EL (cell line): ENCODE results near the gene CAPNS1.

Experiments
- DNase-seq: peaks from one replicate; pipeline ENCODE4 v3.0.0-alpha.2; 2016

Gene CAPNS1

DNA sequence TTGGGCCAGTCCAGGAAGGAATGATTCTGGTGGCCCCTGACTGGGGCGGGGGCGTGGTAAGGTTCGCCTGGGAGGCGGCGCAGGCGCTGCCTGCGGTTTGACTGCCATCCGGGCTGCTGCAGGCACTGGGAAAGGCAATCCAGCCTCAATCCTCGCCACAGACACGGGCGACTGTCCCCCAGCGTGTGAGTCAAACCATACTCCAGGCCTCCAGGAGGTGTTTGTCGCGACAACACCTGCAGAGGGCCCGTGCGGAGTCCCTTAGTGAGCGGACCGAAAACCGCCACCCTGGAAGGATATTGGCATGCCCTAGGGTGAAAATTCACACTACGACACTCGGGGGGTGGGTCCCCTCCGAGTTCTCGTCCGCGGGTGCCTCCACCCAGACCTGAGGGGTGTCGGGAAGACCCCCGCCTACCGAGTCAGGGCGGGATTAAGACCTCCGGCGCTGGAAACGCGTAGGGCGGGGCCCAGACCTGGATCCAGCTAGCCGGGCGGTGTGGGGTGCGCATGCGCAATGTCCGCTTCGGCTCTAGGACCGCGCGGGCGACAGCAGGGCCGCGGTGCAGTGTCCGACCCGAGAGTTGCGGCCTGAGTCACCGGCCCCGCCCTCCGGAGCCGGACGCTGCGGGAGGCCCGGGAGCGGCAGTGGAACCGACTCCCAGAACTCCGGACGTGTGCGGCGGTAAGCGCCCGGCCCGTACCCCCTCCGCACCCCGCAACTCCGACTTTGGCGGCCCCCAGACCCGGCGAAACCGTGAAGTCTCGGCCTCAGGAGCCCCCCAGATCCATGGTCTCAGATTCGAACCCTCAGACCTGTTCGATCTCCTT is at the start of gene CAPNS1:
CAPNS1 (plus strand) TSS at position 594 of the 831 bp plus-strand sequence. CDS start 946 bp downstream, outside the sequence.
- DNase-seq: peak; percentile 96

- DNase-seq: no peak
These were observed 48.8 kb upstream of the CAPNS1 start for GRCh38 chr19:36090910-36091695.

DNA sequence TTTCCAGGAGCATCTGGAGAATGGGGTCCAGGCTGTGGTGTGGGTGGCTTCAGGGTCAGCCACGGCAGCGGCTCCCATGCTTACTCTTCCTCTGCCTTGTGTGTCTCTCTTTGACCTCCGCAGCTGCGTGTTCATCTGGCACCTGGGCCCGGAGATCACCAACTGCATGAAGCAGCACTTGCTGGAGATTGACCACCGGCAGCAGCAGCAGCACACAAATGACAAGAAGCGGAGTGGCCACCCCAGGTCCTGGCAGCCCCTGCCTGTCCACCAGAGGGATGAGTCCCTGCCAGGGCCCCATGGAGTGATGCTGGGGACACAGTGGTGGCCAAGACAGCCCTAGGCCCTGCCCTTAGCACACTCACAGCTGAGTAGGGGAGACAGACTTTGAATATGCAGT is 47.3 kb upstream of the CAPNS1 start:
- no peak for DNase-seq

DNA sequence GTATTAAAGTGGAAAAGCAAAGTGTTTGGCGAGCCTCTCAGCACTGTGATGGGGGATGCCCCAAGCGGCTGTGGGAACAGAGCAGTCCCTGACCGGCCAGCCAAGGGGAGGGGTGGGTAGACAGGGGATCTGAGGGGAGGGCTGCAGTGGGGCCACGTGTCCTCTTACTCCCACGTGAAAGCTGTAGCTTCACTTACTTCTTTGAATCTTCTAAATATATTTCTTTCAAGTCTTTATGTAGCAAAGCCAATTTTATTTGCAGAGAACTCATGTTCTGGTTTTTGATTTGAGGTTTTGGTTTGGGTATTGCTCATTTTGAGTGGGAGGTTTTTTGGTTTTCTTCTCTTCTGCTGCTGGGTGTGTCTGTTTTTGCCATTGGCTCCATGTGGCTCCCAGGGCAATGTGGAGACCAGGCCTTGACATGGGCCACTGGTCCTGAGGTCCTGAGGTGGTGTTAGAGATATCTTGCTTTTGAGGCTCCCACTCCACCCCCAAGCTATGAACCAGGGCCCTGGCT is 46.7 kb upstream of the CAPNS1 start:
- no peak for DNase-seq

- DNase-seq: no peak
These were observed 46.2 kb upstream of the CAPNS1 start for GRCh38 chr19:36093687-36094086.

- DNase-seq: no peak
These were observed 42.8 kb upstream of the CAPNS1 start for GRCh38 chr19:36097036-36097435.

DNA sequence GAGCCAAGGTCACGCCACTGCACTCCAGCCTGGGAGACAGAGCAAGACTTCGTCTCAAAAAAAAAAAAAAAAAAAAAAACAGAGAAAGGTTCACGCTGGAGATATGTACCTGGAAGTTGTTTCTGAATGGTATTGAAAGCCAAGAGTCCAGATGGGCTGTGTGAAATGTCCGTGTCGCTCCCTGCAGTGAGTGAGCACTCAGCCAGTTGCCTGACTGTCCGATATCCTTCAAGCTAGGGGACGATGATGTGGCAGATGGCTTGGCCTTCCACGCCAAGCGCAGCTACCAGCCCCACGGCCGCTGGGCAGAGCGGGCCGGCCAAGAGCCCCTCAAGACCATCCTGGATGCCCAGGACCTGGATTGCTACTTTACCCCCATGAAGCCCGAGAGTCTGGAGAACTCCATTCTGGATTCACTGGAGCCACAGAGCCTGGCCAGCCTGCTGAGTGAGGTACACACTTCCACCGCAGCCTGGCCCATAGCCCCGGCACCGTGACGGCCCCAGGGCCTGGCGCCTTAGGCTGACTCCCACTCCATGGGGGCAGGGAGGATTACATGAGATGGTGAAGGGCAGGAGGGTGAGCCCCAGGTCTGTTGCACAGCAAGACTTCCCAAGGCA is 40.6 kb upstream of the CAPNS1 start:
- no peak for DNase-seq

DNA sequence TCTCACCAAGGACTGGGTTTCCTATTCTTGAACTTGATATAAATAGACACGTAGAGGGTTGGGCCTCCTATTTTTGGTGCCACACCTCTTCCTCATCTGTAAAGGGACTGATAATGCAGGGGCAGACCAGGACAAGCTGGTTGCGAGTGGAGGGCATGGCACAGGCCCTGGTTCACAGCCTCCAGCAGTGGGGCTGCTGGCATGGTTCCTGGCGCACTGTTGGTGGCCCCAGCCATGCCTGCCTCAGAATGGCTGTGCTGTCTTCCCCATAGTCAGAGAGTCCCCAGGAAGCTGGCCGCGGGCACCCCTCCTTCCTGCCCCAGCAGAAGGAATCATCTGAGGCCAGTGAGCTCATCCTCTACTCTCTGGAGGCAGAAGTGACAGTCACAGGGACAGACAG is 39.4 kb upstream of the CAPNS1 start:
- DNase-seq: no peak

DNA sequence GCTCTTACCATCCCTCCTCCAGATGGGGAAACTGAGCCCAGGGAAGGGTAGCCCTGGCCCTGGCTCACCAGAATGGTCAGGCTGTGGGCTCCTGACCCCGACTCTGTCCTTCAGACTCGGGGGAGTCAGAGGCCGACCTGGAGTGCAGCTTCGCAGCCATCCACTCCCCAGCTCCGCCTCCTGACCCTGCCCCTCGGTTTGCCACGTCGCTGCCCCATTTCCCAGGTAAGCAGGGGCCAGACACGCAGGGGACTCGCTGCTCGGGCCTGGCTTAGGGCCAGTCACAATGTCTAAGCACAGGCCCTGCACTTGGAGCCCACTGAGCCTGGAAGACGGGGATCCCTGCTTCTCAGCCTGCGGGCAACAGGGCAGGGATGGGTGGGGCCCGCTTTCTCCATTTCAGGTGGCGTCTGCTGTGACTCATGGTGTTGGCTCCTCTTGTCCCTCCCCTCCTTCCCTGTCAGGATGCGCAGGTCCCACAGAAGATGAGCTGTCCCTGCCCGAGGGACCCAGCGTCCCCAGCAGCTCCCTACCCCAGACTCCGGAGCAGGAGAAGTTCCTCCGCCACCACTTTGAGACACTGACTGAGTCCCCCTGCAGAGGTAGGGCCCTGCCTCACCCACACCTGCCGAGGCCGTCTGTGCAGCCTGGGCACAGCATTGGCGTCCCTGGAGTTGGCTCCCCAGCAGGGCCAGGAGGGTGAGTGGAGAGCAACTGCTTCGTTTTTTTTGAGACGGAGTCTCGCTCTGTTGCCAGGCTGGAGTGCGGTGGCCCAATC is 38.1 kb upstream of the CAPNS1 start:
- no peak for DNase-seq

- no peak for DNase-seq
These were observed 36.7 kb upstream of the CAPNS1 start for GRCh38 chr19:36103040-36103626.

DNA sequence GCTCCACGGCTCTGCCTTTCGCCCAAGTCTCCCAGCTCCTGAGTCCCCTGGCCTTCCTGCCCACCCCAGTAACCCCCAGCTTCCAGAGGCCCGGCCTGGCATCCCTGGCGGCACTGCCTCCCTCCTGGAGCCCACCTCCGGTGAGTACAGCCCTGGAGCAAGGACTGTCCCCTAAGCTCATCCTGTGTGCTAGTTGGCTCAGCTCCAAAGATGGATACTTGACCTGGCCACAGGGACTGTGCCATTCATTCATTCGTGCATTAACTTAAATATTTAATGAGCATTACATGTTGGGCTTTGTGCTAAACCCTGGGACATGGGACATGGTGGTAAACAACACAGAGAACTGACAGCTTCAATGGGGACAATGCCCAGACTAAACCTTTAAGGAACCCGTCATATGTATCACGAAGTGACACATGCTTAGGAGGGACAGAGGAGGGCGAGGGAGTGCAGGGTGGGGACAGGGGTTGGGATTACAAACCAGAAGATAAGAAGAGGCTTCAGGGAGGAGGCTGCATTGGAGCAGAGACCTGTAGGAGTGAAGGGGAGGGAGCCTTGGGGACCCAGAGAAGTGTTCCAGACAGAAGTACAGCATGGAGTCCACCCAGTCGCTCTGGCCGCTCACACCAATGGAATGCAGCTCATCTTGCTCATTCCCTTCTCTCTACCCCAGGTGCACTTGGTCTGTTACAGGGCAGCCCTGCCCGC is 35.9 kb upstream of the CAPNS1 start:
- peak; percentile 33 for DNase-seq

DNA sequence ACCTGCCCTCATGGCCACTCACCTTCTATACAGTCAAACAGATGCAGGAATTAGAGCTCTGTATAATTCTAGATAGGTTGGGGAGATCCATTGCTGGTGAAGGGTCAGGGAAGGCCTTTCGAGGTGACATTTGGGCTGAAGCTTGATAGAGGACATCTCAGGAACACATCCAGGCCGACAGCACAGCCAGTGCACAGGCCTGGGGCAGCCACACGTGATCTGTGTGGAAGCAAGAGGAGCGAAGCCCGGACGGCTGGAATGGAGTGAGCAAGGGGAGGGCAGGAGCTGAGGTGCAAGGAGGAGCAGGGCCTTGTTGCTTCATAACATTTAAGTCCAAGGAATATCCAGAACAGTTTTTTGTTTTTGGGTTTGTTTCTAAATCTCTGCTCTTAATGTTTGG is 33.4 kb upstream of the CAPNS1 start:
- no peak for DNase-seq

- no peak for DNase-seq
These were observed 32.9 kb upstream of the CAPNS1 start for GRCh38 chr19:36106991-36107390.

- DNase-seq: no peak
These were observed 31.2 kb upstream of the CAPNS1 start for GRCh38 chr19:36108684-36109083.

DNA sequence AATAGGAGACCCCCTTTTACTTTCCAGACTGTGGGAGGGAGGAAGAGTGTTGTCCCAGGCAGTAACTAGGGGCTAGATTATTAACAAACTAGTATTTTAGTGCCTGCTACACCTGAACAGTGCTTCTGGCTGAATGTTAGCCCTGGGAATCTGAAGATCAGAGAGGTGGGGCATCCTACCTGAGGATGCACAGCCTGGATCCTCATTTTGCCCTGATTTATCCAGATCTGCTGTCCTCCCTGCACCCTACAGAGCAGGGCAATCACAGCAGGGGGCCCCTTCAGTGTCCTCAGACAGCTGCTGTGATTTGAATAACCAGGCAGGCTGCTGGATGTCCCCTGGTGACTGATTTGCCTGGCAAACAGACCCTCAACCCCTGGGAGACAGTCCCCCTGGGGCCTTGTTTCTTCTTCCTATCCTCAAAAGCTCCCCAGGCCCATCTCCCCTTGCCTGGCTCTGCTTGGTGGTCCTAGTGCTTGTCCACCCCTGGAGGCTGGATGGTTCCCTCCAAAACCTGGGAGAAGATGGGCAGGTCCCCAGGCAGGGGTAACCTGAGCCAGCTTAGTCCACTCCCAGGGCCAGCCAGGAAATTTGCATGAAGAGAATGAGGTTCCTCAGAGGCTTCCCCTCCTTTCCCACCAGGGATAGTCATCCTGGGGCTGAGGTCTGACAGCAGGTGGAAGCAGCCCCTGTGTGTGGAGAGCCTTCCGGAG is 29.2 kb upstream of the CAPNS1 start, which contains the start of gene OVOL3:
OVOL3 (plus strand) TSS at position 657 of the 713 bp plus-strand sequence. CDS start 60 bp downstream, outside the sequence.
- DNase-seq: no peak

- no peak for DNase-seq
These were observed 28.7 kb upstream of the CAPNS1 start for GRCh38 chr19:36111200-36111539.

DNA sequence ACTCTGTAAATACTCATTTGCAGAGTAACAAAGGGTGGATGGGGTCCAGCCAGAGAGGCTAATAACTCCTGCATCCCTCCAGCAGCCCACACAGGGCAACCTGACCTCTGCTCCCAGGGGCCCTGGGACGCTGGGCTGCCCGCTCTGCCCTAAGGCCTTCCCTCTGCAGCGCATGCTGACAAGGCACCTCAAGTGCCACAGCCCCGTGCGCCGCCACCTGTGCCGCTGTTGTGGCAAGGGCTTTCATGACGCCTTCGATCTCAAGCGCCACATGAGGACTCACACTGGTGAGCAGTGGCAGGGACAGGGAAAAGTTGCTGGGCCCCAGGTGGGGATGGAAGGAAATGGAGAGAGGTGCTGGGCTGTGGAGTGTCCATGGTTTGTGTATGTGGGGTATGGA is 27.2 kb upstream of the CAPNS1 start:
- DNase-seq: no peak

GRCh38 chr19:36113425-36113824 is 26.4 kb upstream of the CAPNS1 start:
- no peak for DNase-seq

- DNase-seq: peak; percentile 49
These were observed 25.8 kb upstream of the CAPNS1 start for GRCh38 chr19:36113894-36114720.
